Endothelial cell of umbilical vein (primary cell): Measurements from ENCODE around the gene ANKRD63.

Source experiments
- JUN ChIP-seq: IDR thresholded peaks from 2 replicates; pipeline ENCODE4 v1.6.1; 2011; ENCODE audit warnings: borderline replicate concordance, low read depth; ENCODE audit not compliant: insufficient read length, insufficient read depth
- POLR2A ChIP-seq: IDR thresholded peaks from 2 replicates; pipeline ENCODE4 v1.6.1; 2012; ENCODE audit warnings: low read depth, mild to moderate bottlenecking, control low read depth, low read length
- POLR2AphosphoS5 ChIP-seq: IDR thresholded peaks from 2 replicates; pipeline ENCODE4 v1.6.1; 2012; ENCODE audit warnings: low read depth, mild to moderate bottlenecking, control low read depth, low read length, moderate library complexity; ENCODE audit not compliant: insufficient read depth
- TF ChIP-seq, protein P1 (sequence below), 2 donors: IDR thresholded peaks; 1 replicate in 1 of 2; 2 replicates in 1 of 2; pipeline ENCODE4 v1.5.1; 2011; ENCODE audit warnings: low read length in 2 of 2, mild to moderate bottlenecking in 2 of 2, moderate library complexity in 2 of 2, control low read depth in 1 of 2, inconsistent platforms in 1 of 2, low read depth in 1 of 2; ENCODE audit not compliant: insufficient read depth in 1 of 2; ENCODE audit errors: extremely low read depth in 1 of 2
- TF ChIP-seq, protein P2 (sequence below): IDR thresholded peaks from 2 replicates; pipeline ENCODE4 v1.6.1; 2011; ENCODE audit not compliant: insufficient read depth, insufficient read length

DNA sequence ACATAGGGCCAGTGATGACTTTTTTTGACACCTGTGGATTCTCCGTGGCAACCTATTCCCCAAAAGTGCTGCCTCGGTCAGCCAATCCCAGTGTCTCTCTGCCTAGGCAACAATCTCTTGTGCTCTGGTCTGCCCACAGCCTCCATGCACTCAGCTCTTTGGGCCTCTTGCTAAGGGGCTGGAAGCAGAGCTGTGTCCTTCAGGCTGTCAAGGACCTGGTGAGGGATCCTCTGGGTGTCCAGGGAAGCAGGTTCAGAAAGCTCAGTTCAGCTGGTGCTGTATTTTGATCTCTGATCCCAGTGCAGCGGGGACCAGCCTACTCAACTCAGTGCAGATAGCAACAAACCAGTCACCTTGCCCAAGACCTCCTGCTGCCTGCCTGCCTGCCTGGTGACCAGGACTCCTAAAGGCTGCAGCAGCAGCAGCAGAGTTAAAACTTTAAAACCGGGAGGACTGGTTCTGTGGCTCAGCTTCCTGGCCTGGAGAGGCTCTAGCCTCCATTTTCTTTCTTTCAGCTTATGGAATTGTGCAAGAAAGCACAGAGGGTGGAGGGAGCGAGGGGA lies 37.8 kb downstream of the ANKRD63 start:
- TF ChIP-seq POLR2A (no peak), POLR2AphosphoS5 (no peak), JUN (no peak)
- TF ChIP-seq, protein P1, sequence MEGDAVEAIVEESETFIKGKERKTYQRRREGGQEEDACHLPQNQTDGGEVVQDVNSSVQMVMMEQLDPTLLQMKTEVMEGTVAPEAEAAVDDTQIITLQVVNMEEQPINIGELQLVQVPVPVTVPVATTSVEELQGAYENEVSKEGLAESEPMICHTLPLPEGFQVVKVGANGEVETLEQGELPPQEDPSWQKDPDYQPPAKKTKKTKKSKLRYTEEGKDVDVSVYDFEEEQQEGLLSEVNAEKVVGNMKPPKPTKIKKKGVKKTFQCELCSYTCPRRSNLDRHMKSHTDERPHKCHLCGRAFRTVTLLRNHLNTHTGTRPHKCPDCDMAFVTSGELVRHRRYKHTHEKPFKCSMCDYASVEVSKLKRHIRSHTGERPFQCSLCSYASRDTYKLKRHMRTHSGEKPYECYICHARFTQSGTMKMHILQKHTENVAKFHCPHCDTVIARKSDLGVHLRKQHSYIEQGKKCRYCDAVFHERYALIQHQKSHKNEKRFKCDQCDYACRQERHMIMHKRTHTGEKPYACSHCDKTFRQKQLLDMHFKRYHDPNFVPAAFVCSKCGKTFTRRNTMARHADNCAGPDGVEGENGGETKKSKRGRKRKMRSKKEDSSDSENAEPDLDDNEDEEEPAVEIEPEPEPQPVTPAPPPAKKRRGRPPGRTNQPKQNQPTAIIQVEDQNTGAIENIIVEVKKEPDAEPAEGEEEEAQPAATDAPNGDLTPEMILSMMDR (IDR thresholded peaks at IDR 0.05; ENCODE audit: extremely low read depth in 1 of 2, insufficient read depth in 1 of 2, low read depth in 1 of 2, low read length in 2 of 2) = no peak
- TF ChIP-seq, protein P2, sequence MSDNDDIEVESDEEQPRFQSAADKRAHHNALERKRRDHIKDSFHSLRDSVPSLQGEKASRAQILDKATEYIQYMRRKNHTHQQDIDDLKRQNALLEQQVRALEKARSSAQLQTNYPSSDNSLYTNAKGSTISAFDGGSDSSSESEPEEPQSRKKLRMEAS = no peak
